H9 (cell line): ENCODE data around the gene PLIN3. TPM values are rescaled to one million over a fixed set of nuclear protein-coding genes. Genes with fewer than 3 reads are reported as not detected.
A peak's percentile ranks its signal among the peaks of the same experiment; 100 is the strongest.

Source experiments
- DNase-seq: peaks from one replicate; pipeline ENCODE4 v3.0.0-alpha.2; 2017
- H2AFZ ChIP-seq: one replicate; pipeline ENCODE4 v1.6.1; 2013; ENCODE audit warnings: mild to moderate bottlenecking, low read length, control low read depth, moderate library complexity
- H2AK5ac ChIP-seq: 2 replicates; pipeline ENCODE4 v1.6.1; 2013; ENCODE audit warnings: low read length, control low read depth, mixed read lengths; ENCODE audit not compliant: insufficient read length
- H2BK120ac ChIP-seq: one replicate; pipeline ENCODE4 v1.6.1; 2013; ENCODE audit warnings: low read depth, mild to moderate bottlenecking, low read length, control low read depth, inconsistent platforms; ENCODE audit not compliant: poor library complexity, severe bottlenecking
- H2BK12ac ChIP-seq: 2 replicates; pipeline ENCODE4 v1.6.1; 2013; ENCODE audit warnings: low read length, control low read depth, mixed read lengths, low read depth; ENCODE audit not compliant: insufficient read length
- H2BK15ac ChIP-seq: 2 replicates; pipeline ENCODE4 v1.6.1; 2013; ENCODE audit warnings: low read depth, low read length, control low read depth
- H2BK20ac ChIP-seq: one replicate; pipeline ENCODE4 v1.6.1; 2013; ENCODE audit warnings: low read depth, mild to moderate bottlenecking, low read length, control low read depth, inconsistent platforms; ENCODE audit not compliant: poor library complexity, severe bottlenecking
- H2BK5ac ChIP-seq: 2 replicates; pipeline ENCODE4 v1.6.1; 2013; ENCODE audit warnings: low read length, control low read depth, mixed read lengths; ENCODE audit not compliant: insufficient read length
- H3K14ac ChIP-seq: 2 replicates; pipeline ENCODE4 v1.6.1; 2013; ENCODE audit warnings: low read length, control low read depth; ENCODE audit not compliant: insufficient read depth
- H3K18ac ChIP-seq: 2 replicates; pipeline ENCODE4 v1.6.1; 2013; ENCODE audit warnings: low read depth, mild to moderate bottlenecking, mixed read lengths, low read length, control low read depth; ENCODE audit not compliant: insufficient read length
- H3K23ac ChIP-seq: 2 replicates; pipeline ENCODE4 v1.6.1; 2013; ENCODE audit warnings: low read length, control low read depth, mixed read lengths, low read depth; ENCODE audit not compliant: insufficient read length
- H3K23me2 ChIP-seq: 2 replicates; pipeline ENCODE4 v1.6.1; 2013; ENCODE audit warnings: low read depth, mild to moderate bottlenecking, mixed read lengths, low read length, control low read depth; ENCODE audit not compliant: insufficient read length, poor library complexity, severe bottlenecking
- H3K27ac ChIP-seq: 2 replicates; pipeline ENCODE4 v1.5.1; 2013; ENCODE audit warnings: low read length, control low read depth, mixed read lengths, low read depth; ENCODE audit not compliant: insufficient read length
- H3K27me3 ChIP-seq: 2 replicates; pipeline ENCODE4 v1.6.1; 2013; ENCODE audit warnings: low read length, control low read depth, inconsistent platforms; ENCODE audit not compliant: insufficient read depth
- H3K4ac ChIP-seq: 2 replicates; pipeline ENCODE4 v1.6.1; 2013; ENCODE audit warnings: low read depth, mild to moderate bottlenecking, control low read depth, inconsistent platforms, low read length, moderate library complexity
- H3K4me1 ChIP-seq: 2 replicates; pipeline ENCODE4 v1.6.1; 2013; ENCODE audit warnings: low read length, control low read depth, inconsistent platforms; ENCODE audit not compliant: insufficient read depth
- H3K4me2 ChIP-seq: 2 replicates; pipeline ENCODE4 v1.6.1; 2013; ENCODE audit warnings: low read length, control low read depth, mixed read lengths; ENCODE audit not compliant: insufficient read length, insufficient read depth
- H3K56ac ChIP-seq: 2 replicates; pipeline ENCODE4 v1.6.1; 2013; ENCODE audit warnings: low read depth, mild to moderate bottlenecking, mixed read lengths, low read length, control low read depth; ENCODE audit not compliant: insufficient read length
- H3K79me1 ChIP-seq: 2 replicates; pipeline ENCODE4 v1.6.1; 2013; ENCODE audit warnings: low read depth, mild to moderate bottlenecking, moderate library complexity, low read length, control low read depth, inconsistent platforms; ENCODE audit not compliant: insufficient read depth, poor library complexity, severe bottlenecking
- H3K79me2 ChIP-seq: 2 replicates; pipeline ENCODE4 v1.6.1; 2013; ENCODE audit warnings: low read length, control low read depth, inconsistent platforms; ENCODE audit not compliant: insufficient read depth
- H3K9ac ChIP-seq: 2 replicates; pipeline ENCODE4 v1.6.1; 2013; ENCODE audit warnings: low read length, control low read depth, mixed read lengths; ENCODE audit not compliant: insufficient read length; ENCODE audit errors: extremely low read depth
- H3K9me3 ChIP-seq: one replicate; pipeline ENCODE4 v1.6.1; 2013; ENCODE audit warnings: low read depth, low read length, inconsistent platforms; ENCODE audit not compliant: control insufficient read depth
- H3T11ph ChIP-seq: one replicate; pipeline ENCODE4 v1.6.1; 2013; ENCODE audit warnings: mild to moderate bottlenecking, low read length, control low read depth, inconsistent platforms
- H4K20me1 ChIP-seq: one replicate; pipeline ENCODE4 v1.6.1; 2013; ENCODE audit not compliant: control insufficient read depth, insufficient read length, insufficient read depth
- H4K5ac ChIP-seq: 2 replicates; pipeline ENCODE4 v1.6.1; 2013; ENCODE audit warnings: low read depth, mild to moderate bottlenecking, mixed read lengths, low read length, control low read depth; ENCODE audit not compliant: insufficient read length
- H4K8ac ChIP-seq: replicated peaks from 2 replicates; pipeline ENCODE4 v1.6.1; 2013; ENCODE audit warnings: low read length, control low read depth, mixed read lengths, low read depth; ENCODE audit not compliant: insufficient read length
- H4K91ac ChIP-seq: 2 replicates; pipeline ENCODE4 v1.6.1; 2013; ENCODE audit warnings: low read depth, mild to moderate bottlenecking, moderate library complexity, mixed read lengths, low read length, control low read depth; ENCODE audit not compliant: insufficient read length
- H3K27ac Mint-ChIP-seq, 3 experiments: 2 replicates in 2 of 3; 3 replicates in 1 of 3; pipeline ENCODE4 v1.8.0; 2020 to 2021; ENCODE audit warnings: mixed read lengths in 3 of 3, mild to moderate bottlenecking in 1 of 3, moderate library complexity in 1 of 3
- H3K27me3 Mint-ChIP-seq: 2 replicates; pipeline ENCODE4 v1.8.0; 2021; ENCODE audit warnings: low read depth, mild to moderate bottlenecking, moderate library complexity, mixed read lengths
- H3K36me3 Mint-ChIP-seq, 3 experiments: 2 replicates in 2 of 3; 3 replicates in 1 of 3; pipeline ENCODE4 v1.8.0; 2020 to 2021; ENCODE audit warnings: low read depth in 3 of 3, mixed read lengths in 3 of 3; ENCODE audit not compliant: insufficient read depth in 1 of 3
- H3K4me1 Mint-ChIP-seq, 2 experiments: 2 replicates each; pipeline ENCODE4 v1.8.0; 2020; ENCODE audit warnings: mixed read lengths in 2 of 2
- H3K4me3 Mint-ChIP-seq, 2 experiments: 2 replicates in 1 of 2; 3 replicates in 1 of 2; pipeline ENCODE4 v1.8.0; 2020 to 2021; ENCODE audit warnings: mild to moderate bottlenecking in 2 of 2, mixed read lengths in 2 of 2, moderate library complexity in 1 of 2
- H3K9me3 Mint-ChIP-seq, 2 experiments: 2 replicates in 1 of 2; 3 replicates in 1 of 2; pipeline ENCODE4 v1.8.0; 2020; ENCODE audit warnings: mild to moderate bottlenecking in 2 of 2, mixed read lengths in 2 of 2, moderate library complexity in 1 of 2
- WGBS: extraction: QIAGEN DNeasy Blood & Tissue Kit; methylation state at CpG from one replicate; pipeline ENCODE4 v1.1.7; 2013; ENCODE audit warnings: missing lambda C conversion rate, low lambda C conversion rate, mixed read lengths; ENCODE audit not compliant: insufficient read length; ENCODE audit errors: extremely low coverage; 5-methylcytosine and 5-hydroxymethylcytosine counted together
- total RNA-seq: library from RNA; stranded (reverse); gene quantifications from 2 replicates; pipeline ENCODE4 v1.2.1, GENCODE V29; 2021
- TF ChIP-seq, protein P1 (sequence below): fragments of 200-600 bp; sonication (generic); conservative IDR thresholded peaks from 3 replicates; pipeline ENCODE4 v1.8.0; 2021; ENCODE audit warnings: antibody characterized with exemption, mild to moderate bottlenecking

The PLIN3 gene
- total RNA-seq, 1 experiment from 2014 or later: 61.8 TPM

DNA sequence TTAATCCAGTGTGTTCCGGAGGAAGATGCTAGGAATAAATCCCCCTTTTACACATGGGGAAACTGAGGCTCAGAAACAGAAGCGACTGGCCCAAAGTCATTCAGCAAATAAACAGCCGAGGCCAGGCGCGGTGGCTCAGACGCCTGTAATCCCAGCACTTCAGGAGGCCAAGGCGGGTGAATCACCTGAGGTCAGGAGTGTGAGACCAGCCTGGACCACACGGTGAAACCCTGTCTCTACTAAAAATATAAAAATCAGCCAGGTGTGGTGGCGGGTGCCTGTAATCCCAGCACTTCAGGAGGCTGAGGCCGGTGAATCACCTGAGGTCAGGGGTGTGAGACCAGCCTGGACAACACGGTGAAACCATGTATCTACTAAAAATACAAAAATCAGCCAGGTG lies 11.6 kb upstream of the PLIN3 start:
- peaks cover 3% of the 10 kb centered on the region; the same call in 1 of the 2 replicates for H3K27me3 Mint-ChIP-seq
- no peaks in the 10 kb centered on the region for H3K23me2 ChIP-seq
- H2BK15ac ChIP-seq: no peak overlapping the region
- peaks cover 0 to 3% of the 10 kb centered on the region in 2 experiments; a peak in 2 of 5 replicates for H3K9me3 Mint-ChIP-seq
- H3K4me2 ChIP-seq: no peak overlapping the region
- H3K4me1 ChIP-seq: no peaks in the 10 kb centered on the region
- H2AK5ac ChIP-seq: no peak overlapping the region
- no peak overlapping the region for H3K27ac ChIP-seq
- no peak overlapping the region for H3K9ac ChIP-seq
- H3K23ac ChIP-seq: no peak overlapping the region
- no peak overlapping the region for H2BK12ac ChIP-seq
- no CpG with 5 or more reads among the region's 11 CpGs for WGBS
- no peak overlapping the region for H3T11ph ChIP-seq
- no peak overlapping the region for H2BK120ac ChIP-seq
- peak overlapping the region in 1 of 3 experiments; percentile 34; a peak in 1 of 7 replicates for H3K27ac Mint-ChIP-seq
- no peak overlapping the region for H4K5ac ChIP-seq
- H3K14ac ChIP-seq: no peak overlapping the region
- no peaks in the 10 kb centered on the region for H4K20me1 ChIP-seq
- H3K56ac ChIP-seq: no peak overlapping the region
- no peak overlapping the region for H2BK5ac ChIP-seq
- H4K91ac ChIP-seq: no peak overlapping the region
- H3K27me3 ChIP-seq: no peaks in the 10 kb centered on the region
- no peak overlapping the region for H2BK20ac ChIP-seq
- no peaks in the 10 kb centered on the region for H3K9me3 ChIP-seq
- DNase-seq: no peak
- TF ChIP-seq, protein P1, sequence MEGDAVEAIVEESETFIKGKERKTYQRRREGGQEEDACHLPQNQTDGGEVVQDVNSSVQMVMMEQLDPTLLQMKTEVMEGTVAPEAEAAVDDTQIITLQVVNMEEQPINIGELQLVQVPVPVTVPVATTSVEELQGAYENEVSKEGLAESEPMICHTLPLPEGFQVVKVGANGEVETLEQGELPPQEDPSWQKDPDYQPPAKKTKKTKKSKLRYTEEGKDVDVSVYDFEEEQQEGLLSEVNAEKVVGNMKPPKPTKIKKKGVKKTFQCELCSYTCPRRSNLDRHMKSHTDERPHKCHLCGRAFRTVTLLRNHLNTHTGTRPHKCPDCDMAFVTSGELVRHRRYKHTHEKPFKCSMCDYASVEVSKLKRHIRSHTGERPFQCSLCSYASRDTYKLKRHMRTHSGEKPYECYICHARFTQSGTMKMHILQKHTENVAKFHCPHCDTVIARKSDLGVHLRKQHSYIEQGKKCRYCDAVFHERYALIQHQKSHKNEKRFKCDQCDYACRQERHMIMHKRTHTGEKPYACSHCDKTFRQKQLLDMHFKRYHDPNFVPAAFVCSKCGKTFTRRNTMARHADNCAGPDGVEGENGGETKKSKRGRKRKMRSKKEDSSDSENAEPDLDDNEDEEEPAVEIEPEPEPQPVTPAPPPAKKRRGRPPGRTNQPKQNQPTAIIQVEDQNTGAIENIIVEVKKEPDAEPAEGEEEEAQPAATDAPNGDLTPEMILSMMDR: no peak
- no peak overlapping the region for H2AFZ ChIP-seq
- peaks cover 13 to 16% of the 10 kb centered on the region in 2 experiments for H3K4me1 Mint-ChIP-seq
- H3K36me3 Mint-ChIP-seq: no peaks in the 10 kb centered on the region; a peak in 1 of 7 replicates
- H3K4me3 Mint-ChIP-seq: peak overlapping the region in 1 of 2 experiments; percentile 29; a peak in 1 of 5 replicates
- H3K18ac ChIP-seq: no peak overlapping the region
- no peak overlapping the region for H3K4ac ChIP-seq
- no peaks in the 10 kb centered on the region for H3K79me1 ChIP-seq
- no peaks in the 10 kb centered on the region for H3K79me2 ChIP-seq
- H4K8ac ChIP-seq: no peak overlapping the region
